GM21529 (cell line): ENCODE data around the gene GBP5.
"Not testable (repeated sequence)": the region's sequence is repeated elsewhere in the genome, so short reads cannot be mapped to it uniquely, and the experiment has no call there.

Source experiments
- ATAC-seq: cut with Tn5 transposase; IDR thresholded peaks from one replicate; pipeline ENCODE4 v1.9.1; 2021; ENCODE audit not compliant: unreplicated experiment

The GBP5 gene

DNA sequence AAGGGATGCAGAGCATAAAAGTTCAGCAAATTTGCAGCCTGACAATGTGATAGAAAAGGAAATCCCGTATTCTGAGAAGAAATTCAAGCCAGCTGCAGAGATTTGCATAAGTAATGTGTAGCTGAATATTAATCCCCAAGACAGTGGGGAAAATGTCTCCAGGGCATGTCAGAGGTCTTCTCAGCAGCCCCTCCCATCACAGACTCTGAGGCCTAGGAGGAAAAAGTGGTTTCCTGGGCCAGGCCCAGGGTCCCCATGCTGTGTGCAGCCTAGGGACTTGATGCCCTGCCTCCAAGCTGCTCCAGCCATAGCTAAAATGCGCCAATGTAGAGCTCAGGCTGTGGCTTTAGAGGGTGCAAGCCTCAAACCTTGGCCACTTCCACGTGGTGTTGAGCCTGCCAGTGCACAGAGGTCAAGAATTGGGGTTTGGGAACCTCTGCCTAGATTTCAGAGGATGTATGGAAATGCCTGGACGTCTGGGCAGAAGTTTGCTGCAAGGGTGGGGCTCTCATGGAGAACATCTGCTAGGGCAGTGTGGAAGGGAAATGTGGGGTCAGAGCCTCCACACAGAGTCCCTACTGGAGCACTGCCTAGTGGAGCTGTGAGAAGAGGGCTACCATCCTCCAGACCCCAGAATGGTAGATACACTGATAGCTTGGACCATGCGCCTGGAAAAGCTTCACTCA, 11.6 kb upstream of the GBP5 start:
- not testable (repeated sequence) for ATAC-seq

GRCh38 chr1:89280766-89281165, 8.1 kb upstream of the GBP5 start:
- ATAC-seq = no peak

DNA sequence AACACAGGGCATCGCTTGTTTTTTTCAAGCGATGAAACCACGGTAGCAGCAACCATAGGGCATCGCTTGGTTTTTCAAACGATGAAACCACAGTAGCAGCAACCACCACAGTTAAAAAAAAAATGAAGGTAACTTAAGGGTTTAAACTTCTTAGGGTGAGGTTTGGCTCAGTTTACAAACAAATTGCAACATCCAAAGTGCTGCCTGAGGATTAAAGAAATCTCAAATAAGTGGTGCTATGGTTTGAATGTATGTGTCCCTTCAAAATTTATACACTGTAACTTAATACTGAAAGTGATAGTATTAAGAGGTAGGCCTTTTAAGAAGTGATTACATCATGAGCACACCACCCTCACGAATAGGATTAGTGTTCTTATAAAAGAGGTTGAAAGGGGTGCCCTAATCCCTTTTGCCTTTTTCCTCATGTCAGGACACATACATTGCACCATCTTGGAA, 6.4 kb upstream of the GBP5 start:
- ATAC-seq = no peak

GRCh38 chr1:89277725-89278124, 5.1 kb upstream of the GBP5 start:
- no peak for ATAC-seq

DNA sequence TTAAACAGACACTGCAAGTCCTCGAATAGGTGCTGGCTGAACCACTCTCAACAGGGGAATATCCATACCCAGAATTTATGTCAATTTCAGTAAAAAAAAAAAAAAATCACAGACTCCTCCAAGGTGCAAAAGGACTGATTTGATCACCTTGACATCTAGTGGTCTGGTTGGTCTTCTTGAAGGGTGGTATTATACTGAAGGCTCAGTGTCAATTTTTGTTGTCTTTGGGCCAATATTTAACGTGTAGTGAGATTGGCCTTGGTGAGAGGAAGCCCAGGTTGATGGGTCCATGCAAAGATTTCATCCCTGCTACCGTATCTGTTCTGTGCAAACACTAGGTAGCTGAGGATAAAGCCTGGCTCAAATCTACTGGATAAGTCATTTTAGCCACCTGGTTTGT, 4.0 kb upstream of the GBP5 start:
- ATAC-seq = no peak

DNA sequence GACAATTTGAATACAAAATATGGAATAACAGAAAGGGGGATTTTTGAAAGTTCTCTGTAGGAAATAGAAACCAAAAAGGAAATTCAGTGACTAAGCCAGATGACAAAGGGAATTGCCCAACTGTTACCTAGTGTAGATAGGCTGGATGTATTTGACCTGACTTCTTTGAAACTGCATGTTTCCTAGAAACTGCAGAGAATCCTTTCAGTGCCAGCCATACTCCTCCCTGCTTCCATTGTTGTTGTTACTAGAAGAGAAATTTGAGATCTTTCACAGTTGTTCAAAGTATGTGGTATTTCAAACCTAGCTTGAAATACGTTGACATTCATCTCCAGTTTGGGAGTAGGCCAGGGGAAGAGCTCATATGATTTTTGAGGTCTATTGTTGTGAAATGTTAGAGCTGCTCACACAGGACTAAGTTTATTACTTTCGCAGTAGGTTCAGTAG, 1.8 kb upstream of the GBP5 start:
- no peak for ATAC-seq

DNA sequence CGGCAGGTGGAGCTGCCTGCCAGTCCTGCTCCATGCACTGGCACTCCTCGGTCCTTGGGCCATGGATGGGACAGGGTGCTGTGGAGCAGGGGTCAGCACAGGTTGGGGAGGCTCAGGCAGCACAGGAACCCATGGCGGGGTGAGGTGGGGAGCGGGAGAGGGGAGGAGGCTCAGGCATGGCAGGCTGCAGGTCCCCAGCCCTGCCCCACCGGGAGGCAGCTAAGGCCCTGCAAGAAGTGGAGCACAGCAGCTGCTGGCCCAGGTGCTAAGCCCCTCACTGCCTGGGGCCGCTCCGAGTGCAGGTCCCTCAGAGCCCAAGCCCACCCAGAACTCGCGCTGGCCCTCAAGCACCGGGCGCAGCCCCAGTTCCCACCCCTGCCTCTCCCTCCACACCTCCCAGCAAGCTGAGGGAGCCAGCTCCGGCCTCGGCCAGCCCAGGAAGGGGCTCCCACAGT, 691 bp upstream of the GBP5 start:
- no peak for ATAC-seq

GRCh38 chr1:89271341-89272015, 1.2 kb downstream of the GBP5 start:
- no peak for ATAC-seq

DNA sequence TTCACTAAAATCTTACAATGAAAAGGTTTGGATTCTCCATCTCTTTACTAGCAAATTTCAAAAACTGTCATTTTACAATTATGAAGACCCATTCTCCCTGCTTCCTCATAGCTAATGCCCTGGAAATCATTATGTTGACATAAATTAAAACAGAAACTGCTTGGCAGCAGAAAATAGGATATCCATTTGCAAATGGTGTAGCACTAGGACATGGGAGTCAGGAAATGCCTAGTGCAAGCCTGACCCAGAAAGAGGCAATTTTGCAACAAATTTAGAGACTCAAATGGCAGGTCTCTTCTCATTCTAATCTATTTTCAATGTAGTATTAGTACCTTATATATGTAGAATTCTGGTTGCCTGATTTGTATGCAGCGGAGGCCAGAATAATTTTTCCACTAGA, 2.2 kb downstream of the GBP5 start:
- ATAC-seq = no peak

- no peak for ATAC-seq
These were observed 3.4 kb downstream of the GBP5 start for GRCh38 chr1:89269277-89269676.

DNA sequence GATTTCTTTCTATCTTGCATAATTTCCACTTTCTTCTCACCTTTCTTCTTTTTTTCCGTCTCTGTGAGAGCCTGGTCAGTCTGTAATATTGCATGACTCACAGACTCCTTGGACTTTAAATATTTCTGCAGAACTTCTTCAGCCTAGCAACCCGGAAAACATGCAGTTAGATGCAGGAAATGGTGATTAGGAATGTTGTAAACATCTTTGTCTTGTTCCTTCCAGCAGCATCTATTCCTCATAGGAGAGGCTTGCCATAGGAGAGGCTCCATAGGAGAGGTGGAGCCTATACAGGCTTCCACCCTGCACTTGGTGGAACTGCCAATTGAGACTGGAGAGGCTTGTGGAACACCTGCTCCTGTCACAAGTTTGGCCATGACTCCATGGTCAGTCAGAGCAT, 10.0 kb downstream of the GBP5 start:
- ATAC-seq = no peak

- ATAC-seq = no peak
These were observed 10.6 kb downstream of the GBP5 start for GRCh38 chr1:89261926-89262515.

- no peak for ATAC-seq
These were observed 11.9 kb downstream of the GBP5 start for GRCh38 chr1:89260566-89261255.

DNA sequence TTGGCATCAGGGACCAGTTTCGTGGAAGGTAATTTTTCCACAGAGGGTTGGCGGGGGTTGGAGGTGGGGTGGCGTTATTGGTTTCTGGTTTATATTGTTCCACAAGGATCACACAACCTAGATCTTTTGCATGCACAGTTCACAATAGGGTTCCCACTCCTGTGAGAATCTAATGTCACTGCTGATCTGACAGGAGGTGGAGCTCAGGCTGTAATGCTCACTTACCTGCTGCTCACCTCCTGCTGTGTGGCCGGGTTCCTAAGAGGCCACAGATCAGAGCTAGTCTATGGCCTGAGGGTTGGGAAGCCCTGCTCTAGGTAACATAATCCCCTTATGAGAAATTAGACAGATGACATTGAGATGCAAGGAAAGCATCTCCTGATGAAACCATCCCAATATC, 12.6 kb downstream of the GBP5 start:
- ATAC-seq = no peak

DNA sequence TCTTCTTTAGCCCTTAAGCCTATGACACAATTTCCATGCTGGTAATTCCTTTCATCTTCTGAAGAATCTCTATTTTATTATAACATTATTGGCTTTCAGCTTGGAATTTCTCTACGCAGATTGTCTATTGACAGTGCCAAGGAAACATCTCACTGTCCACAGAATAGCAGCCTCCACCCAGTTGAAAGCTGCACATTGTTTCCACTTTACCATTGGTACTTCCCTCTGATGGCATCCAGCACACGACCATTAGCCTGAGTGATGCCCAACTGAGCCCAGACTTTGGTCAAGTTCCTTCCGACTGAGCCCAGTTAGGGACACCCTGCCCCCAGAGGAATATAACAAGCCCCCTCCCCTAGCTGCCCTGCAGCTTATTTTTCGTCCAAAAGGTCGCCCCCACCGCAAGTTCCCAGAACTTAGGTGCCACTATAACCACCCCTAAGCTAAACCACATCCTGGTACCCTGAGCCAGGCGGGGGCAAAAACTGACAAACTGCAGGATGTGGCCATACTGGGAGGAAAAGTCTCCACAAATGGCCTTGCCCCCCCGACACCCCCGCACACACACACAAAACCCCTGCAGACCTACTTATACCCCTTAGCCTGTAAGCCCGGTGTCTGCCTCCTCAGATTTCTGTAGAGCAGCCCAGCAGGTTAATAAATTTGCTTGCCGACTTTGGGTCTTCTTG, 13.2 kb downstream of the GBP5 start:
- ATAC-seq = no peak

- ATAC-seq = no peak
These were observed 15.6 kb downstream of the GBP5 start for GRCh38 chr1:89257041-89257440.

GRCh38 chr1:89255581-89255980, 17.1 kb downstream of the GBP5 start:
- ATAC-seq = not testable (repeated sequence)

DNA sequence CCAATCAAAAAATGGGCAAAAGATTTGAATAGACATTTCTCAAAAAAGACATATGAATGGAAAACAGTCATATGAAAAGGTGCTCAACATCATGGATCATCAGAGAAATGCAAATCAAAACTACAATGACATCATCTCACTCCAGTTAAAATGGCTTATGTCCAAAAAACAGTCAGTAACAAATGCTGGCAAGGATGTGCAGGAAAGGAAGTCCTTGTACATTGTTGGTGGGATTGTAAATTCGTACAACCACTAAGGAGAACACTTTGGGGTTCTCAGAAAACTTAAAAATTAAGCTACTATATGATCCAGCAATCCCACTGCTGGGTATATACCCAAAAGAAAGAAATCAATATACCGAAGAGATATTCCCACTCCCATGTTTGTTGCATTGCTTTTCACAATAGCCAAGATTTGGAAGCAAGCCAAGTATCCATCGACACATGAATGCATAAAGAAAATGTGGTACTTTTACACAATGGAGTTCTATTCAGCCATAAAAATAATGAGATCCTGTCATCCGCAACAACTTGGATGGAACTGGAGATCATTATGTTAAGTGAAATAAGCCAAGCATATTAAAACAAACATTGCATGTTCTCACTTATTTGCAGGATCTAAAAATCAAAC, 17.9 kb downstream of the GBP5 start:
- no peak for ATAC-seq

- no peak for ATAC-seq
These were observed 29.6 kb downstream of the GBP5 start for GRCh38 chr1:89243046-89243445.
